NCI-H1048 (cell line): Measurements from ENCODE around the gene UBE3C.
"Not testable (repeated sequence)": the region's sequence is repeated elsewhere in the genome, so short reads cannot be mapped to it uniquely, and the experiment has no call there.

Experiments used
- DNase-seq: peaks from one replicate; lab custom pipeline; 2025; lab: John Stamatoyannopoulos, UW

UBE3C gene

GRCh38 chr7:157235357-157236333, 96.9 kb downstream of the UBE3C start:
- no peak for DNase-seq

- DNase-seq, result no peak
Measured at GRCh38 chr7:157238087-157238486, 99.4 kb downstream of the UBE3C start.

- DNase-seq, result no peak
Measured at GRCh38 chr7:157239571-157240270, 101.0 kb downstream of the UBE3C start.

- DNase-seq, result no peak
Measured at GRCh38 chr7:157241631-157242030, 102.9 kb downstream of the UBE3C start.

GRCh38 chr7:157244516-157245294, 106.0 kb downstream of the UBE3C start:
- DNase-seq, result no peak

GRCh38 chr7:157246052-157246451, 107.3 kb downstream of the UBE3C start:
- DNase-seq, result no peak

GRCh38 chr7:157248659-157249058, 109.9 kb downstream of the UBE3C start:
- no peak for DNase-seq

- DNase-seq, result no peak
Measured at GRCh38 chr7:157250605-157251228, 112.0 kb downstream of the UBE3C start.

GRCh38 chr7:157251817-157252216, 113.1 kb downstream of the UBE3C start:
- not testable (repeated sequence) for DNase-seq

- DNase-seq, result no peak
Measured at GRCh38 chr7:157253850-157254249, 115.1 kb downstream of the UBE3C start.

GRCh38 chr7:157254781-157255180, 116.1 kb downstream of the UBE3C start:
- not testable (repeated sequence) for DNase-seq

GRCh38 chr7:157255201-157255606, 116.5 kb downstream of the UBE3C start:
- no peak for DNase-seq

- no peak for DNase-seq
Measured at GRCh38 chr7:157263156-157263555, 124.4 kb downstream of the UBE3C start.

- no peak for DNase-seq
Measured at GRCh38 chr7:157265051-157265450, 126.3 kb downstream of the UBE3C start.

GRCh38 chr7:157266272-157266671, 127.5 kb downstream of the UBE3C start:
- no peak for DNase-seq

- no peak for DNase-seq
Measured at GRCh38 chr7:157267516-157267915, 128.8 kb downstream of the UBE3C start.

- no peak for DNase-seq
Measured at GRCh38 chr7:157267956-157268355, 129.2 kb downstream of the UBE3C start.

- DNase-seq, result no peak
Measured at GRCh38 chr7:157268540-157268939, 129.8 kb downstream of the UBE3C start.

GRCh38 chr7:157269341-157270059, 130.8 kb downstream of the UBE3C start:
- no peak for DNase-seq

- no peak for DNase-seq
Measured at GRCh38 chr7:157270060-157270444, 131.3 kb downstream of the UBE3C start.

- no peak for DNase-seq
Measured at GRCh38 chr7:157271315-157271990, 132.7 kb downstream of the UBE3C start.
